ENCODE results near the gene CHD5. TPM values are rescaled to one million over a fixed set of nuclear protein-coding genes. Genes with fewer than 3 reads are reported as not detected.

Gene CHD5
- total RNA-seq, 1 experiment from 2014 or later = not detected

DNA sequence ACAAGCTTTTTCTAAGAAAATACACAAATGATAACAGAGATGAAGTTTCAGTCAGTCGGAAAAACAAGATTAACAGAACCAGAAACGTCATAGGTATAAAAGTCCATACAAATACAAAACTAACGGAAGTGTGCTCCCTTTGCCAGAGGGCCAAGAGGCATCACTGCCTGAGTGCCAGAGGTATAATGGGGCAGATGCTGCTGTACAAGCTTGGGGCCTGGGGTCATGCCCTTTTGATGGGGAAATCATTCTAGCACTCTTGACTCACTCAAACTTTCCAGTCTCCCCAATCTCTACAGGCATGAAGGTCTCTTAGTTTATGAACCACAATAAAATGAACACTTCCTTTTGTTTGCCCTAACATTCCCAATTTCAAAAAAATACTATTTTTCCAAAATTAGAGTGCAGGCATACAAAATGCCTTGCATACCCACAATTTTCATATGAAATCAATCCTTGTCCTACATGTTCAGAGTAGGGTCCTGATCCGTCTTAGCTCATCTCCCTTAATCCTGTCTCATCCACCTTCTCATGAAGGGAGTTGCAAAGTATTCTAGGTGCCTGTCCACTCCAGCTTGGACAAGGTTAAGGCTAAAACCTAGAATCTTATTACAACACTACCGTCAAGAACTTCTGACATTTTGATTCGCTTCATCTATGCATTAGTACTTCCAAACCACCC is 17.8 kb upstream of the CHD5 start:
- H3K36me3 ChIP-seq (ENCODE audit: insufficient read depth, low read length) = peaks cover 32% of the 10 kb centered on the region
- H3K4me2 ChIP-seq (ENCODE audit: low read depth, low read length, poor library complexity, severe bottlenecking) = peak overlapping the region; percentile 83
- no peak for DNase-seq
- peaks cover 59% of the 10 kb centered on the region for H3K79me2 ChIP-seq (ENCODE audit: low read length)
- peak overlapping the region; percentile 66; the same call in 1 of the 2 replicates for H3K27ac ChIP-seq (ENCODE audit: low read length)
- no peaks in the 10 kb centered on the region for H3K9me2 ChIP-seq (replicated peaks; ENCODE audit: insufficient read depth, low read length)
- H3K27me3 ChIP-seq (ENCODE audit: low read length) = no peaks in the 10 kb centered on the region
- H3K4me3 ChIP-seq (ENCODE audit: low read length) = peak overlapping the region; percentile 71
- no peak overlapping the region for H2AFZ ChIP-seq (ENCODE audit: low read length)
- H4K20me1 ChIP-seq (ENCODE audit: insufficient read depth, low read depth, low read length) = peaks cover 33% of the 10 kb centered on the region
- peaks cover 26% of the 10 kb centered on the region for H3K4me1 ChIP-seq (ENCODE audit: low read length)
- H3K9ac ChIP-seq (ENCODE audit: low read length) = peak overlapping the region; percentile 96
- no peaks in the 10 kb centered on the region for H3K9me3 ChIP-seq (ENCODE audit: low read length)

DNA sequence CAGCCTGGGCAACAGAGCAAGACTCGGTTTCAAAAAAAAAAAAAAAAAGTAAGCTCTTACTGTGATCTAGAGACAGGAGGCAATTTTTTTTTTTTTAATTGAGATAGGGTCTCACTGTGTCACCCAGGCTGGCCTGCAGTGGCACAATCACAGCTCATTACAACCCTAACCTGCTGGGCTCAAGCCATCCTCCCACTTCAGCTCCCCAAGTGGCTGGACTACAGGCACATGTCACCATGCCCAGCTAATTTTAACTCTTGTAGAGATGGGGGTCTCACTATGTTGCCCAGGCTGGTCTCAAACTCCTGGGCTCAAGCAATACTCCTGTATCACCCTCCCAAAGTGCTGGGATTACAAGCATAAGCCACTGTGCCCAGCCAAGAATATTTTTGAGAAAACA is 11.8 kb upstream of the CHD5 start:
- no peak overlapping the region for H2AFZ ChIP-seq (ENCODE audit: low read length)
- no peaks in the 10 kb centered on the region for H3K9me2 ChIP-seq (replicated peaks; ENCODE audit: insufficient read depth, low read length)
- H3K4me1 ChIP-seq (ENCODE audit: low read length) = peaks cover 3% of the 10 kb centered on the region; the same call in 1 of the 2 replicates
- H3K9me3 ChIP-seq (ENCODE audit: low read length) = no peaks in the 10 kb centered on the region
- no peak overlapping the region for H3K27ac ChIP-seq (ENCODE audit: low read length)
- H3K4me3 ChIP-seq (ENCODE audit: low read length) = no peak overlapping the region
- H3K9ac ChIP-seq (ENCODE audit: low read length) = no peak overlapping the region
- H4K20me1 ChIP-seq (ENCODE audit: insufficient read depth, low read depth, low read length) = peaks cover 38% of the 10 kb centered on the region
- peaks cover 44% of the 10 kb centered on the region for H3K79me2 ChIP-seq (ENCODE audit: low read length)
- peaks cover 44% of the 10 kb centered on the region for H3K36me3 ChIP-seq (ENCODE audit: insufficient read depth, low read length)
- no peak for DNase-seq
- H3K27me3 ChIP-seq (ENCODE audit: low read length) = no peaks in the 10 kb centered on the region
- H3K4me2 ChIP-seq (ENCODE audit: low read depth, low read length, poor library complexity, severe bottlenecking) = no peak overlapping the region

DNA sequence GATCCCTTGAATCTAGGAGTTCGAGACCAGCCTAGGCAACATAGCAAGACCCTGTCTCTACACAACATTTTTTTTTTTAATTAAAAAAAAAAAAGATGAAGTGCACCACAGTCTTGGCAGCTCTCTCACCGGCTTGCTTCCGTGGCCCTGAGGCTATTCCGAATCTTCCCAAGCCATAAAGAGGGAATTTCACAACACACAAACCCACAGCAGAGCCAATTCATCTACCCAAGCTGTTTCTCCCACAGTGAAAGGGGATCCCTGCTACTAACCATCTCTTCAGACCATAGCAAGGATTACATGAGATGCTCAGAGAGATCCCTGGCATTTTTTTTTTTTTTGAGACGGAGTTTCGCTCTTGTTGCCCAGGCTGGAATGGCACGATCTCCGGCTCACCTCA is 8.3 kb upstream of the CHD5 start:
- Histone ChIP-seq H3K9me3 (ENCODE audit: low read length) (no peaks in the 10 kb centered on the region), H3K4me2 (ENCODE audit: low read depth, low read length, poor library complexity, severe bottlenecking) (no peak overlapping the region), H3K36me3 (ENCODE audit: insufficient read depth, low read length) (peaks cover 33% of the 10 kb centered on the region), H3K27ac (ENCODE audit: low read length) (no peak overlapping the region), H3K4me3 (ENCODE audit: low read length) (no peak overlapping the region), H3K9me2 (replicated peaks; ENCODE audit: insufficient read depth, low read length) (no peaks in the 10 kb centered on the region), H3K27me3 (ENCODE audit: low read length) (no peaks in the 10 kb centered on the region), H3K9ac (ENCODE audit: low read length) (no peak overlapping the region), H4K20me1 (ENCODE audit: insufficient read depth, low read depth, low read length) (peaks cover 54% of the 10 kb centered on the region), H3K4me1 (ENCODE audit: low read length) (no peaks in the 10 kb centered on the region), H2AFZ (ENCODE audit: low read length) (no peak overlapping the region), H3K79me2 (ENCODE audit: low read length) (peaks cover 19% of the 10 kb centered on the region)
- no peak for DNase-seq

DNA sequence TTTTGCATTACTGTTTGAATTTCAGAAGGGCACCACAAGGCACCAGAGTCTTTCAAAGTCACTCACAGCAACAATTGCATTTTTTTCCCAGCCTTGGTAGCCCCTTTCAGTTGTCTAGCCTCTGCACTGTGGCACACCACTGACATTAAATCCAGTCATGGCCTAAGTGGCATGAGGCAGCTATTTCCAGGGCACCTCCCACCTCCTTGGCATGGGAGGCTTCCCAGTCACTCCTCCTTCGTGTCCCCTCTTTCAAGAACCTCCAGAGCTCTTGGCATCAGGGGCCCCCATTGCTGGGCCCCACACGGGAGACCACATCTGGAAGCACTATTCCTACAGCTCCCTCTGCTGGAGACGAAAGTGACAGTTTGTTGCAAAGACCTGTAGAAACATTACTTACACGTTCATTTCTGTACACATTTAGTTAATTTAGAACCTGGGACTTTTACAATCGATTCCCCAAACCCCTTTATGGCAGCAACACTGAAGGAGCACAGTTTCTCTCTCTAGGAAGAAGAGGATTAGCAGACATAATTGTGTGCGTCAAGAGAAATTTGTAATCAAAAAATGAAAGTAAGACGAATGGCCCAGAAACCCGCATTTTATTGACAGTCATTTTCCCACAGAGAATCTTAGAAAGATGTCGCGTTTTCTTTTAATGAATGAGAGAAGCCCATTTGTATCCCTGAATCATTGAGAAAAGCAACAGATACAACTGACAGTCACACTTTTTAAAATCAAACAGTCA is 5.7 kb upstream of the CHD5 start:
- peaks cover 20% of the 10 kb centered on the region for H3K36me3 ChIP-seq (ENCODE audit: insufficient read depth, low read length)
- no peak overlapping the region for H3K27ac ChIP-seq (ENCODE audit: low read length)
- H2AFZ ChIP-seq (ENCODE audit: low read length) = no peak overlapping the region
- no peak overlapping the region for H3K4me3 ChIP-seq (ENCODE audit: low read length)
- H3K79me2 ChIP-seq (ENCODE audit: low read length) = peaks cover 6% of the 10 kb centered on the region; the same call in 1 of the 2 replicates
- H3K4me2 ChIP-seq (ENCODE audit: low read depth, low read length, poor library complexity, severe bottlenecking) = no peak overlapping the region
- no peak overlapping the region for H3K9ac ChIP-seq (ENCODE audit: low read length)
- no peaks in the 10 kb centered on the region for H3K27me3 ChIP-seq (ENCODE audit: low read length)
- no peaks in the 10 kb centered on the region for H3K4me1 ChIP-seq (ENCODE audit: low read length)
- DNase-seq = peak; percentile 74
- no peaks in the 10 kb centered on the region for H3K9me2 ChIP-seq (replicated peaks; ENCODE audit: insufficient read depth, low read length)
- peaks cover 52% of the 10 kb centered on the region for H4K20me1 ChIP-seq (ENCODE audit: insufficient read depth, low read depth, low read length)
- H3K9me3 ChIP-seq (ENCODE audit: low read length) = no peaks in the 10 kb centered on the region

DNA sequence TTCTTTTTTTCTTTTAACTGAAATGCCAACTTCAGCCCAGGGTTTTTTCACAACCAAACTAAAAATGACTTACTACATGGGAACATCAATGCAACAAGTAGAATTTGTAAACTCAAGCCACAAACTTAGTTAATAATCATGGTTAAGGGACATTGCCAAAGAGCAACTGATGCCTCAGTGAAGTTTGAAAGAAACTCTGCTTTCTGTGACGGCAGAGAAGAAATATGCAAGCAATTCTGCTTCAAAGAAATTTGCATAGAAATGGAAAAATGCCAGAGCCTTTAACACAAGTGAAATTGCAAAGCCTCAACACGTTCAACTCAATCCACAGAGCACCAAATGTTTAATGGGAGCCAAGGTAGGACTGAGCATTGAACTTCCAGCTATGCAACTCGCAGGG is 5.0 kb upstream of the CHD5 start:
- peaks cover 46% of the 10 kb centered on the region for H4K20me1 ChIP-seq (ENCODE audit: insufficient read depth, low read depth, low read length)
- H3K9ac ChIP-seq (ENCODE audit: low read length) = no peak overlapping the region

DNA sequence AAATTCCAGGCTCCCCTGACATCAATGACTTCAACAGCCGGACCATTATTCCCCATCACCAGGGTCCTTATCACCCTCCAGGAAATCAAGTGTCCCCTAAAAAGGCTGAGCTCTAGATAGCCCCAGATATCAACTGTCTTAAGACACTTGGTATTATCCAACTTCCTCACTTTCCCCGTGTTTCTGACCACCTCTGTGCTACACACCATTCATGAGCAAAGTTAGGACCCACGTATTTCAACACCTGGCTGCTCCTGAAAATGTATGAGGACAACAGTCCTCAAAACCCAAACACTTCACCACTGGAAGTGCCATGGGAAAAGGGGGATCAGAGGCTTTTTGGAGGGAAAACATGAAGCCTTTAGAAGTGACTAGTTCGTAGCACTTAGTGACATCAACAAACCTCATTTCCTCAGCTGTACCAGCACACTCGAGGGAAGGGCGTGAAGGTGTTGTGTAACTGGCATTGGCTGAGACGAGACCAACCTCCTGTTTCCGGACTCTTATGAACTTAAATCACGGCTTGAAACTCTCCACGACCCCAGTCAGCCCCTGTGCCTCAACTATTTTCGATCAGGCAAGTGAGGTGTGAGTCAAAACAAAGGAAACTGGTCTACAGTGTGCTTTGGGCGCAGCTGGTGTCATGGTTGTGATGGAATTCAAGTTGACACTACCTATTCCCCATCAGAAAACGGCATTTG is 4.1 kb upstream of the CHD5 start:
- H2AFZ ChIP-seq (ENCODE audit: low read length) = no peak overlapping the region
- DNase-seq = no peak
- 0 out of 2 replicates have a peak, but pooled peaks cover 3% of the 10 kb centered on the region for H3K79me2 ChIP-seq (ENCODE audit: low read length)
- H3K27ac ChIP-seq (ENCODE audit: low read length) = no peak overlapping the region
- peaks cover 16% of the 10 kb centered on the region for H3K36me3 ChIP-seq (ENCODE audit: insufficient read depth, low read length)
- H3K9me3 ChIP-seq (ENCODE audit: low read length) = no peaks in the 10 kb centered on the region
- H3K9me2 ChIP-seq (replicated peaks; ENCODE audit: insufficient read depth, low read length) = no peaks in the 10 kb centered on the region
- peaks cover 42% of the 10 kb centered on the region for H4K20me1 ChIP-seq (ENCODE audit: insufficient read depth, low read depth, low read length)
- no peaks in the 10 kb centered on the region for H3K4me1 ChIP-seq (ENCODE audit: low read length)
- no peaks in the 10 kb centered on the region for H3K27me3 ChIP-seq (ENCODE audit: low read length)
- no peak overlapping the region for H3K4me2 ChIP-seq (ENCODE audit: low read depth, low read length, poor library complexity, severe bottlenecking)
- H3K4me3 ChIP-seq (ENCODE audit: low read length) = no peak overlapping the region
- H3K9ac ChIP-seq (ENCODE audit: low read length) = no peak overlapping the region

More for the DNA sequence above, 5.0 kb upstream of the CHD5 start:
- H3K79me2 ChIP-seq (ENCODE audit: low read length) = peaks cover 6% of the 10 kb centered on the region; the same call in 1 of the 2 replicates
- no peak for DNase-seq
- no peaks in the 10 kb centered on the region for H3K9me2 ChIP-seq (replicated peaks; ENCODE audit: insufficient read depth, low read length)
- H3K27ac ChIP-seq (ENCODE audit: low read length) = no peak overlapping the region
- no peak overlapping the region for H3K4me2 ChIP-seq (ENCODE audit: low read depth, low read length, poor library complexity, severe bottlenecking)
- H2AFZ ChIP-seq (ENCODE audit: low read length) = no peak overlapping the region
- no peaks in the 10 kb centered on the region for H3K9me3 ChIP-seq (ENCODE audit: low read length)
- no peak overlapping the region for H3K4me3 ChIP-seq (ENCODE audit: low read length)
- no peaks in the 10 kb centered on the region for H3K4me1 ChIP-seq (ENCODE audit: low read length)
- H3K36me3 ChIP-seq (ENCODE audit: insufficient read depth, low read length) = peaks cover 18% of the 10 kb centered on the region
- no peaks in the 10 kb centered on the region for H3K27me3 ChIP-seq (ENCODE audit: low read length)

DNA sequence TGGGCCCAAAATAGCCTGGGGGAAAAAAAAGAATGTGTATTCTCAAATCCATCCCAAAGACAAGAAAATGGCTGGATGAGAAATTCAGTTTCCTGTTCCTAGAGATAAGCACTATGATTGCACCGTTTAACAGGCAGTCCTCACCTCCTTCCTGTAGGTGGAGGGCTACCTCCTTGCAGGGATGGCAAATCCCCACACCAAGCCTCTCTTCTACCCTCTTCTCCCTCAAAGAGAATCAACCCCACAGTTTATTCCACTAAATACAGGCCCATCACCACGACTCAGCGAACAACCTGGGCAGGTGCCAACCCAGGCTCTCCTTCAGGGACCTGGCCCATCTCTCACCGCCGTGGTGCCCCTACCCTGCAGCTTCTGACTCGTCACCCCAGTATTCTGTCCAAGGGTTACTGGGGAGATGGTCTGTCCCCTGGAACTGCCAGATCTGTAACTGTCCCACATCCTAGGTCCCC is 3.4 kb upstream of the CHD5 start:
- Histone ChIP-seq H3K36me3 (ENCODE audit: insufficient read depth, low read length) (peaks cover 13% of the 10 kb centered on the region; the same call in 1 of the 2 replicates), H3K27ac (ENCODE audit: low read length) (no peak overlapping the region), H3K27me3 (ENCODE audit: low read length) (no peaks in the 10 kb centered on the region), H3K4me1 (ENCODE audit: low read length) (no peaks in the 10 kb centered on the region), H2AFZ (ENCODE audit: low read length) (no peak overlapping the region), H3K79me2 (ENCODE audit: low read length) (no peaks in the 10 kb centered on the region), H3K4me2 (ENCODE audit: low read depth, low read length, poor library complexity, severe bottlenecking) (no peak overlapping the region), H3K9ac (ENCODE audit: low read length) (no peak overlapping the region), H3K9me3 (ENCODE audit: low read length) (no peaks in the 10 kb centered on the region), H3K9me2 (replicated peaks; ENCODE audit: insufficient read depth, low read length) (no peaks in the 10 kb centered on the region), H3K4me3 (ENCODE audit: low read length) (no peak overlapping the region), H4K20me1 (ENCODE audit: insufficient read depth, low read depth, low read length) (peaks cover 38% of the 10 kb centered on the region)
- peak; percentile 73 for DNase-seq

DNA sequence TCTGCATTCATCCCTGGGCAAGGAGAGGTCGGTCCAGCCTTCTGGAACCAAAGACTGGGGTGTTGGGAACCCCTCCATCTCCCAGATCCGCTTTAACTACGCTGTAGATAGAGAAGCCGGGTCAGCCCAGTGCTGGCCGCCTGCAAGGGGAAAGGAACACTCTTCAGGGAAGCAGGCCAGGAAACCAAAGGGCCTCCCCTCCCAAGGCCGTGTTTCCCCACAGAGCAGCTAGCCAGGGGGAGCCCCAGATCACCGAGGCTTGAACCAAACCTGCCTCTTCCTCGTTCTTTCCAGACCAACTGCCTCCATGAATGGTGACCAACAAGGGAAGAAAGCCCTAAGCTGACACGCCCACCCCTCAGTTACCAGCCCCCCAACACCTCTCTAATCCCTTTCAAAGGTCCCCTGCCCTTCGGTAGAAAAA is 1.2 kb upstream of the CHD5 start:
- Histone ChIP-seq H3K27ac (ENCODE audit: low read length) (no peak overlapping the region), H3K36me3 (ENCODE audit: insufficient read depth, low read length) (peaks cover 9% of the 10 kb centered on the region; the same call in 1 of the 2 replicates), H3K4me2 (ENCODE audit: low read depth, low read length, poor library complexity, severe bottlenecking) (no peak overlapping the region), H3K9me2 (replicated peaks; ENCODE audit: insufficient read depth, low read length) (no peaks in the 10 kb centered on the region), H3K27me3 (ENCODE audit: low read length) (no peaks in the 10 kb centered on the region), H3K4me3 (ENCODE audit: low read length) (no peak overlapping the region), H3K9ac (ENCODE audit: low read length) (no peak overlapping the region), H2AFZ (ENCODE audit: low read length) (no peak overlapping the region), H3K79me2 (ENCODE audit: low read length) (no peaks in the 10 kb centered on the region), H3K4me1 (ENCODE audit: low read length) (no peaks in the 10 kb centered on the region), H3K9me3 (ENCODE audit: low read length) (no peaks in the 10 kb centered on the region), H4K20me1 (ENCODE audit: insufficient read depth, low read depth, low read length) (peaks cover 37% of the 10 kb centered on the region)
- no peak for DNase-seq

Data from Karpas-422 (cell line).